ENCODE data around the gene CARMIL1. TPM values are rescaled to one million over a fixed set of nuclear protein-coding genes. Genes with fewer than 3 reads are reported as not detected.

CARMIL1 gene
- total RNA-seq, 1 experiment from 2014 or later: 25.2 TPM

DNA sequence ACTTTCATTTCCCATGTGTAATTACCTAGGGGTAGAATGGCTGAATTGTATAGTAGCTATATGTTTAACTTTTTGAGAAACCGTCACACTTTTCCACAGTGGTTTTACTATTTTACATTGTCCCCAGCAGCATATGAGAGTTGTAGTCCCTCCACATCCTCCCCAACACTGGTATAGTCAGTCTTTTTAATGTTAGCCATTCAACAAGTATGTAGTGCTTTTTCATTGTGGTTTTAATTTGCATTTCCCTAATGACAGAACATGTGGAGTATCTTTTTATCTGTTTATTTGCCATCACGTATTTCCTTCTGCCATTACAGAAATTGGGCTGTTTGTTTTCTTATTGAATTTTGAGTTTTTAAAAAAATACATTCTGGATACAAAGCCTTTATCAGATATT lies 148.4 kb downstream of the CARMIL1 start:
- intact Hi-C loops (cut with micrococcal nuclease): no loop called here
- H3K4me3 Mint-ChIP-seq (ENCODE audit: unreplicated experiment): no peak overlapping the region
- peaks cover 4% of the 10 kb centered on the region for H3K36me3 Mint-ChIP-seq (ENCODE audit: insufficient read depth, unreplicated experiment)
- no peaks in the 10 kb centered on the region for H3K9me3 Mint-ChIP-seq (ENCODE audit: unreplicated experiment)
- ChIA-PET POLR2A (interaction anchor here (0.5 kb wide), 1 partner anchor 102 kb away, joined by 3 read pairs; no protein-coding TSS in a partner anchor), CTCF (interaction anchor here (1.4 to 2.0 kb wide), 2 partner anchors 14 to 162 kb away, joined by 3 to 8 read pairs; no protein-coding TSS in a partner anchor)
- no peaks in the 10 kb centered on the region for H3K27me3 Mint-ChIP-seq (ENCODE audit: insufficient read depth, unreplicated experiment)
- no peak for DNase-seq (ENCODE audit: unreplicated experiment)
- no peaks in the 10 kb centered on the region for H3K4me1 Mint-ChIP-seq (ENCODE audit: insufficient read depth, unreplicated experiment)
- no peak overlapping the region for H3K27ac Mint-ChIP-seq (ENCODE audit: low read depth, unreplicated experiment)
- BruUV-seq (replicated peaks): no TSS peak
- TF ChIP-seq, protein P1, sequence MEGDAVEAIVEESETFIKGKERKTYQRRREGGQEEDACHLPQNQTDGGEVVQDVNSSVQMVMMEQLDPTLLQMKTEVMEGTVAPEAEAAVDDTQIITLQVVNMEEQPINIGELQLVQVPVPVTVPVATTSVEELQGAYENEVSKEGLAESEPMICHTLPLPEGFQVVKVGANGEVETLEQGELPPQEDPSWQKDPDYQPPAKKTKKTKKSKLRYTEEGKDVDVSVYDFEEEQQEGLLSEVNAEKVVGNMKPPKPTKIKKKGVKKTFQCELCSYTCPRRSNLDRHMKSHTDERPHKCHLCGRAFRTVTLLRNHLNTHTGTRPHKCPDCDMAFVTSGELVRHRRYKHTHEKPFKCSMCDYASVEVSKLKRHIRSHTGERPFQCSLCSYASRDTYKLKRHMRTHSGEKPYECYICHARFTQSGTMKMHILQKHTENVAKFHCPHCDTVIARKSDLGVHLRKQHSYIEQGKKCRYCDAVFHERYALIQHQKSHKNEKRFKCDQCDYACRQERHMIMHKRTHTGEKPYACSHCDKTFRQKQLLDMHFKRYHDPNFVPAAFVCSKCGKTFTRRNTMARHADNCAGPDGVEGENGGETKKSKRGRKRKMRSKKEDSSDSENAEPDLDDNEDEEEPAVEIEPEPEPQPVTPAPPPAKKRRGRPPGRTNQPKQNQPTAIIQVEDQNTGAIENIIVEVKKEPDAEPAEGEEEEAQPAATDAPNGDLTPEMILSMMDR (IDR thresholded peaks at IDR 0.05; ENCODE audit: unreplicated experiment): no peak

DNA sequence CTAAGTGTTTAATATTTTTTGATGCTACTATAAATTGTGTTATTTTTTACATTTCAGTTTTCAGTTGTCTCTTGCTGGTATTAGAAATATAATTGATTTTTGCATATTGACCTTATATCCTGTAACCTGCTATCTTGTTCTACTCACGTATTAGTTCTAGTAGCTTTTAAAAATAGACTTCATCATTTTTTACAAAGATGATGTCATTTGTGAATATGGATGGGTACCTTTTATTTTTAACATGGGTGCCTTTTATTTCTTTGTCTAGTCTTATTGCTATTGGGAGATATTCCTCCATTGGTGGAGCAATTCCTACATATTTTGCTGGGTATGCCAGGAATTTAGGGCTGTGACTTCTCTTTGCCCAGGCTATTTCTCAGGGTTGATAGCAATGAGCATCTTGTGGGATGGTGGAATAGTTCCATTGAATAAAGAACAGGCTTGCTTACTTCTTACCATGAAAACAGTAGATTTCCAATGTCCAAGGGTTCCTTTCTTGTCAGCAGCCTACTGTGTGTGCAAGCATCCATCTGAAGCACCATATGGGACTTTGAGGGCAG lies 149.7 kb downstream of the CARMIL1 start:
- TF ChIP-seq, protein P1 (IDR thresholded peaks at IDR 0.05; ENCODE audit: unreplicated experiment): no peak

DNA sequence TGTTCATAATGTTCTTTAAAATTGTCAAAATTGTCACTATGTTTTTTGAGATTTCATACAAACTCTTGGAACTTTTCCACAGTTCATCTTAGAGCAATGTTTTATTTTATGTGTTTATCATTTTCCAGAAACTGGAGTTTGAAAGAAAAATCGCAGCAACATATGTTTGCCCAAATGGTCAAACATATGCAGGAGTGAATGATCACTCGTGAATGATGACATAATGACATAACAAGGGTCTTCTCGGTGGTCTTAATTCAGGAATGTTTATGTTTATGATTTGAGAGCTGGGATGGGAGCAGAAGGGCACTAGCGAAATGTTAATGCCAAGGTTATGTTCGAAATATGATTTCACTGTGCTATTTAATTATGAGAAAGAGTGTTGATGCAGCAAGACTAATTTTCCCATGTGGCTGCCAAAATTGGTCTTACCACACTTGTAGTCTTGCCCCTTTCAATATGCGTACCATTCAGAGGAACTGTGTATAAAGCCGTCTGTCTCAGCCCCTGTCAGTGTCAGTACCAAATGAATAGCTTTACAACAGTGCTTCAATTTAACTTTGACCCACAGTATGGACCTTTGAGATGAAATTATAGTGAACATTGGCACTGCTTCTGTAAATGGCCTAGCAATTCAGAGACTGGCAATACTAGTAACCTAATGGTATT lies 152.3 kb downstream of the CARMIL1 start:
- ChIA-PET CTCF (interaction anchor here (1.0 kb wide), 1 partner anchor 9 kb away, joined by 4 read pairs; no protein-coding TSS in a partner anchor), POLR2A (interaction anchor here (0.6 kb wide), 1 partner anchor 15 kb away, joined by 3 read pairs; no protein-coding TSS in a partner anchor)
- DNase-seq (ENCODE audit: unreplicated experiment): no peak
- intact Hi-C loops (cut with micrococcal nuclease): no loop called here
- TF ChIP-seq, protein P1 (IDR thresholded peaks at IDR 0.05; ENCODE audit: unreplicated experiment): no peak
- Mint-ChIP-seq H3K4me3 (ENCODE audit: unreplicated experiment) (no peak overlapping the region), H3K36me3 (ENCODE audit: insufficient read depth, unreplicated experiment) (peaks cover 7% of the 10 kb centered on the region), H3K27ac (ENCODE audit: low read depth, unreplicated experiment) (no peak overlapping the region), H3K9me3 (ENCODE audit: unreplicated experiment) (no peaks in the 10 kb centered on the region), H3K27me3 (ENCODE audit: insufficient read depth, unreplicated experiment) (no peaks in the 10 kb centered on the region), H3K4me1 (ENCODE audit: insufficient read depth, unreplicated experiment) (no peaks in the 10 kb centered on the region)
- no TSS peak for BruUV-seq (replicated peaks)

More for the DNA sequence above, 149.7 kb downstream of the CARMIL1 start:
- ChIA-PET POLR2A (interaction anchor here (0.7 to 1.0 kb wide), 3 partner anchors 15 to 149 kb away, joined by 4 read pairs; partner anchors contain the start of gene CARMIL1), CTCF (no interaction called here)
- no peak for DNase-seq (ENCODE audit: unreplicated experiment)
- intact Hi-C loops (cut with micrococcal nuclease): no loop called here
- no peaks in the 10 kb centered on the region for H3K9me3 Mint-ChIP-seq (ENCODE audit: unreplicated experiment)
- peaks cover 6% of the 10 kb centered on the region for H3K36me3 Mint-ChIP-seq (ENCODE audit: insufficient read depth, unreplicated experiment)
- no peak overlapping the region for H3K27ac Mint-ChIP-seq (ENCODE audit: low read depth, unreplicated experiment)
- no TSS peak for BruUV-seq (replicated peaks)
- H3K4me1 Mint-ChIP-seq (ENCODE audit: insufficient read depth, unreplicated experiment): no peaks in the 10 kb centered on the region
- no peak overlapping the region for H3K4me3 Mint-ChIP-seq (ENCODE audit: unreplicated experiment)
- no peaks in the 10 kb centered on the region for H3K27me3 Mint-ChIP-seq (ENCODE audit: insufficient read depth, unreplicated experiment)

DNA sequence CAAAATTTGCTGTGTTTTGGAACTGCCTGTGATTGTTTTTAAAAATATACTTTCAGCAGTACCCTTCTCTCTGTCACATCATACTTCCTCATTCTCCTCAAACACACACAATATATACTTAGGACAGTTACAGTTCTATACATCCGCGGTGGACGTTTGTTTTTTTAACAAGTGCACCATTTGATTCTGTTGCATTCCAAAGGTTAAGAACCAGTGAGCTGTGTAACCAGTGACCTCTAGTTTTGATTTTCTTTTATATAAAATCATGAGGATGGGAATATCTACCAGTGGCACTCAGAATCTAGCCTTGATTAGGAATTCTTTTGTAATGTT lies 152.8 kb downstream of the CARMIL1 start:
- BruUV-seq (replicated peaks): no TSS peak
- H3K27me3 Mint-ChIP-seq (ENCODE audit: insufficient read depth, unreplicated experiment): no peaks in the 10 kb centered on the region
- TF ChIP-seq, protein P1 (IDR thresholded peaks at IDR 0.05; ENCODE audit: unreplicated experiment): no peak
- no peak overlapping the region for H3K4me3 Mint-ChIP-seq (ENCODE audit: unreplicated experiment)
- H3K9me3 Mint-ChIP-seq (ENCODE audit: unreplicated experiment): no peaks in the 10 kb centered on the region
- CTCF ChIA-PET: interaction anchor here (1.0 kb wide), 1 partner anchor 8 kb away, joined by 4 read pairs; no protein-coding TSS in a partner anchor
- POLR2A ChIA-PET: interaction anchor here (0.6 kb wide), 1 partner anchor 18 kb away, joined by 4 read pairs; no protein-coding TSS in a partner anchor
- intact Hi-C loops (cut with micrococcal nuclease): no loop called here
- H3K27ac Mint-ChIP-seq (ENCODE audit: low read depth, unreplicated experiment): no peak overlapping the region
- H3K4me1 Mint-ChIP-seq (ENCODE audit: insufficient read depth, unreplicated experiment): no peaks in the 10 kb centered on the region
- peaks cover 7% of the 10 kb centered on the region for H3K36me3 Mint-ChIP-seq (ENCODE audit: insufficient read depth, unreplicated experiment)
- DNase-seq (ENCODE audit: unreplicated experiment): no peak
